ENCODE measurements around the gene SPATS2L.
"Not testable (repeated sequence)": the region's sequence is repeated elsewhere in the genome, so short reads cannot be mapped to it uniquely, and the experiment has no call there.

The SPATS2L gene

DNA sequence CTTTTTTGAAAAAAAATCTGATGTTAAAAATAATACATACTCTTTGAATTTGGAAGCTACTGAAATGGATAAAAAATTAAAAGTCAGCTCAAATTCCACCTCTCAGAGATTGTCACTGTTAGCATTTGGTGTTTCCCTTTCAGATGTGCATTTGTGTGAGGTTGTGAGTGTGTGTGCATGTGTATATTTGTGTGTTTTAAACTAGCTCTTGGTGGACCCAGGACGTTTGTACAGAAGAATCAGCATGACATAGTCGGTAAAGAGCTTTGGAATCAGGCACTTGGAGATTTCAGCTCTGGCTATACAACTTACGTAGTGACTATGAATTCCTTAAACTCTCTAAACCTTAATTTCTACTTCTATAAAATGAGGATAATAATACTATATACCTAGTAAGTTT is 14.5 kb downstream of the SPATS2L start:
- no peak for DNase-seq (ENCODE audit: low read depth)

DNA sequence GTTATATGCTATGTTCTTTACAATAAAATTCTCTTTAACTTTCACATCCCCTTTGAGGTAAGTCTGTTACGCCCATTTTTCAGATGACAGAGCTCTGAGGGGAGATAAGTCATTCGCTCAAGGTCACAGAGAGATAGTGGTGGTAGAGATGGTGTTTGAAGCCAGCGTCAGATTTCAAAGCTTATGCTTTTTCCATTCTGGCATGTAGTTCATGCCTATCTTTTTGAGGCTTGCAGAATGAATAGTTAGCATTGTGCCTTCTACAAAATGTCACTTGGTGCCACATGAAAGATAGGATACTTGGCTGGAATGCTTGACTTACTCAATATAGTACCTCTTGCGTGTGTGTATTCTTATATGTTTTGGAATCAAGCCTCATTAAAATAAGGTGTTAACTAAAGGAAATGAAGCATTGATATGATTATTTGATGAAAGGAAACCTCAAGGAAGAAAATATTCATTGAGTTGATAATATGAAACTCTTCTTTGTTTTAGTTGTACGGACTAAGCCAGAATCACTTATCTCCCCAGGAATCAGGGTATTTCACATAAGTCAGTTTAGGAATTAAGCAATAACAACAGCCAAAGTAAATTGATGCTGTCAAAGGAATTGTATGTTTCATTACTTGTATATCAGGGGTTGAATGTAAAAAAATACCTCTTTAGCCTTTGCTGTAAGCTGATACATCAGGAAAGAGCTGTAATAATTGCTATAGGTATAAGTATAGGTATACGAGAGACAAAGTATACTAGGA is 15.5 kb downstream of the SPATS2L start:
- no peak for DNase-seq (ENCODE audit: low read depth)

DNA sequence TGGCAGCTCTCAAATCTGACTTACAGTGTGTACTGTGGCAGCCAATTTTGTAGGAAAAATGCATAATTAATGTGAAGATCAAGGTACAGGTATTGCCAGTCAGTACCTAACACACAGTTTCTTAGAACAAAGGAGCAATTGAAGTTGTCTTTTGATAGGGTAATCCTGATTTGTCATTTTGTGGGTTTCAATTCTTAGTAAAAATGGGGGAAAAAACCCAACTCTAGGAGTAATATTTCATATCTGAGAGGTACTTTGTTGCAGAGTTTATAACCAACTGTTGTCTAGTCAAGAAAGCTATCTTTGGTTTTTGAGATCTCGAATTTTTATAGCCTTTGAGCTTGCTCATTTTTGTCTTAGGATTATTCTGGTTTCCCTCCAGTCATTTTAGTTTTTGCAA is 16.1 kb downstream of the SPATS2L start:
- DNase-seq (ENCODE audit: low read depth): no peak

DNA sequence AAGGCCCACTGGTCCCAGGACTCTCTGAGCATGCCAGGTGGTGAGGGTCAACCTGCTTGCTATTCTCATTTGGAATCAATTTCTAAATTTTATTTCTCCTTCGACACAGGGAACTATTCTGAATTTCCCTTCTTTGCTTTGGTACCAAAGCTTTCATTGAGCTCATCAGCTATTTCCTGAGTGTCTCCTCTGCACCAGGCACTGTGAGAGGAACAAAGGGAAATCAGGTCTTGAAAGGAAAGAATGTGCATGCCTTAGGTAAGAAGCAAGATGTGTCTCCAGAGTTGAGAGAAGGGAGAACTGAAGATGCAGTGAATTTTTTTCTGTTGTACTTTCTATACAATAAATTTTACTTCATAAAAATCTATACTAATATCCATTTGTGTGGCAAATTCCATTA is 17.9 kb downstream of the SPATS2L start:
- no peak for DNase-seq (ENCODE audit: low read depth)

DNA sequence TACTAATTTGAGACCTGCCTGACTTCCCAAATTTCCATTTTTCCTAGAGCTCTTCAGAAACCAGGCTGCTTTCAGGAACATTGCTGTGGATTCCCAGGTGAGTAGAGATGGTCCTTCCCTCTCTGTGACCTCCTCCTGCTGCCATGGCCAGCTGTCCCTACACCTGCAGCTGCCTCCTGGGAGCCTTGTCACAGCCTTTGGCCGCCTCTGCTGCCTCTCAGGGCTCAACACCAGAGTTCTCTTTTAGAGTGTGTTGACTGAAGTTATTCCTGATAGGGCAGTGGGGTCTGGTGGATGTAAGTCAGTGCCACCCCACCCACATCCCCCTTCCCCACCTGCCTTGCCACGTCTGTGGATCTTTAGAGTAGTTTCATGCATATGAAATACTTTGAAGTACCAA is 22.9 kb downstream of the SPATS2L start:
- DNase-seq (ENCODE audit: low read depth): no peak

DNA sequence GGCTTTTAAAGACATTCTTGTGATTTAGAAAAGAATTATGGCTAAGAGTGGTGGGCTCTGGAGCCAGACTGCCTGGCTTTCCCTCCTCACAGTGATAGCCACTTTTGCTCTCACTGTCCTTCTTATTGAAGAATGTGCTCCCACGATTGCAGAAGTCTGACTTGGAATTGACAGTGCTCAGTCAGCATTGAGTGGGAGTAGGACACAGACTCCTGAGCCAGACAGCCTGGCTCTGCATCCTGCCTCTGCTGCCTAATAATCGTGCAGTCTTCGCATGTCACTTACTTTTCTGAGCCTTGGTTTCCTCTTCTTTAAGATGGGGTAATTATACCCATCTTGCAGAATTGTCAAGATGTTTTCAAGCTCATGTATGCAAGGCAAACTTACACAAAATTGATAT is 23.3 kb downstream of the SPATS2L start:
- DNase-seq (ENCODE audit: low read depth): no peak

DNA sequence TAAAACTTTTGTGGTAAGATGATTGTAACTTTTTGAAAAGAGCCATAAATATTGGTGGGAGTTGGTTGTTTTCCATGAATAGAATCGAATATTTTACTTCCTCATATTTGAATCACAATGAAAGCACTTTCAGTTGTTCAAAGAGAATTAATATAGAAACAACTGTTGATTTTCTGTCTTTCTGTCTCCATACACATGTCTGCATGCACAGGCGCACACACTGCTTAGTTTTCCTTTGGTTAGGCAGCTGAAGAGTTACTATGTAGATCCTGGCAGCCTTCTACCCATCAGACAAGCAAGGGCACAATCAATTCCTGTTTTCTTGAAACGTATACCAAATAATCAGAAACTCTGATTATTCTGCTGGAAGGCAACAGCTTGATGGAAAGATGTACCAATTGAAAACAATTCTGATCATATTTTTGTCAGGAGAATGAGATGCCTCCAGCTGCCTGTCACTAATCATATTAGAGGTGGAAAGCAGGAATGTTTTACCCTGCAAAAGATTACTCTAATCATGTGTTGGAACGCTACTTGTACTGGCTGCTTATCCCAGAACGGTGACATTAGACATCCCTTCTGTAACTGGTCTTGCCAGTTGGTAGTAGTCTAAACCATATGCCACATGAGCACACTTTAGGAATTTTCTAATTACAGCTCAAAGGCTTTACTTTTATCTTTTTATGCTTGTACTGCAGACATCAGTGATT is 24.0 kb downstream of the SPATS2L start:
- DNase-seq (ENCODE audit: low read depth): no peak

DNA sequence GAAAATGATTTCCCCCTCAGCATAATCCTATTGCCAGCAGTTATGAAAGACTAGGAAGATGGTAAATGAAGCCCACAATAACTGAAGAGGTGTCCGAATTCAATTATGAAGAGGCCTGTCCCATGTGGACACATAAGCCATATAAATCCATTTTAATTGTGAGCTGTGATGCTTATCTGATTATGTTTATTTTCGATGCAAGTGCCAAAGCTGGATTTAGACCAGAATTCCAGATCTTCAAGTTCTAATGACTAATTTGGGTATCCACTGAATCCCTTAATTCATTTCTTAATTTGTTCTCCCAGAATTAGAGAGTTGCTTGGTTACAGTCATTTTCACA is 24.5 kb downstream of the SPATS2L start:
- no peak for DNase-seq (ENCODE audit: low read depth)

DNA sequence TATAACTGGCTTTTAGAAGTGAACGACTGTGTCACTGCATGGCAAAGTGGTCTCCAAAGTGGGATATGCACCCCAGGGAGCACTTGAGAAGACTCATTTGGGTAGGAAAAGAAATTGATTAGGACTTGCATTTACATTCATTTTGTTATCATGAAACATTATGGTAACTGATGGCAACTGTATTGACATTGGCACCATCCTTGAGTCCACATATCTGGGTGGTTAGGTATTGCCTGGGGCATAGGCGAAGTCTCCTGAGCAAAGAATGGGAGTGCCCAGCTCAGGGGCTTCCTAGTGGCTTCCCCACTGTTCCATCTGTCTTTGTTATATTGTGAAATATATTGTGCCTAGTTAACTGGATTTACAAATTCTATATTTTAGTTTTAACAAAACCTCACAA is 29.2 kb downstream of the SPATS2L start:
- no peak for DNase-seq (ENCODE audit: low read depth)

DNA sequence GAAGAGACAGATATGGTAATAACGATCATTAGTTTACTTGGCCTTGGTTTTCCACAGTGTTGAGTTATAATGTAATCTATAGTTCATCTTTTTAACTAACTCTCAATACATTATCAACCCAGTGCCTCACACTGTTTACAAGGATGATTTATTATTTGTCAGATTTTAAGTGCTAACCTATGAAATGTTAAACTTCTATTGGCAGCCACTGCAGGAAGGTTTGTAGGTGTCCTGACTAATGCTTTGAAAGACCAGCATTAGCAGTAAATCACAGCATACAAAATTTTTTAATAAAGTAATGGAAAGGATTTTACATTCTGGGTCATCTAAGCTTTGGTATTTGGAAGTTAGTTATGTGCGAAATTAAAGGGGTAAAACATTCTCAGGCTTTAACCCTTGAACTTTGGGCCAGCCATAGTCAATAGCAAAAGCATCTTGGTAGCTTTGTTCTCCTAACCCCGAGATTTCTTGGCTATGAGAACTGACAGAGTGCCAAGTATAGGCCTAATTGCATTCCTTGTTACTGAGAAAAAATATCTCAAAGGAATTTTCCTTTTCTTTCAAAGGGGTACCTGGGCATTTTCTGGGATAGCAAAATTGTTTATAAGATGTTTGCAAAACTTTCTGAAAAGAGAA is 30.6 kb downstream of the SPATS2L start:
- DNase-seq (ENCODE audit: low read depth): no peak

DNA sequence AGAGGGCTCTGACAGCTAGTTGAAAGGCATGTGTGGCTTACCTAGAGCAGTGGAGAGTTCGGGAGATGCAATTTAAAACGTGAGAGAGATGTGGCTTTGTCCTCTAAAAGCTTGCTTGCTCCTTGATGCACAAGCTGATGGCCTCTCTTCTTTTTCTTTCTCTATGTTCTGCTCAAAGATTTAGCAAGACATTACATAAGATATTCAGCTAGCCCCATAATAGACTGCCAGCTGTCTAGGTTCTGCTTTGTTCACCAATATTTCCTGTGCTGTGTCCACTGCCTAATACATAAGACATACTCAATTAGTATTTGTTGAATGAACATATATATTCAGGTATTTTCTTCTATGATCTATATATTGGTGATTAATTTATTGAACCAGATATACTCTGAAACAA is 31.1 kb downstream of the SPATS2L start:
- no peak for DNase-seq (ENCODE audit: low read depth)

DNA sequence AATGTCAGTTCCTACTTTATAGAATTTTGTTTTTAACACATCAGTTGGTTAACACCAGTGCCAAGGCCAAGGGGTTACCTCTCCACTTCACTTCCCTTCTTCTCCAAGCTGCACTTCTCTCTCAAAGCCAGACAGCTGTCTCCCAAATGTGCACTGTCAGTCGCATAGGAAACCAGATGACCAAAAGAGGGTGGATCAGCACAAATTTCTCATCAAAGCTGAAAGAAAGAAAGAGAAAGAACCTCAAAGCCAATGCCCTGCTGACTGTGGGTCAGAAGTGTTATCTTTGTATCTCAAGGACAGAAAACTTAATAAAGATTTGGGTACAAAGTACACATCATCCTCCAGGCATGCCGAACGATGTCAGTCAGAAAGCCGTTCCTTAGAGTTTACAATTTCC is 32.2 kb downstream of the SPATS2L start:
- no peak for DNase-seq (ENCODE audit: low read depth)

DNA sequence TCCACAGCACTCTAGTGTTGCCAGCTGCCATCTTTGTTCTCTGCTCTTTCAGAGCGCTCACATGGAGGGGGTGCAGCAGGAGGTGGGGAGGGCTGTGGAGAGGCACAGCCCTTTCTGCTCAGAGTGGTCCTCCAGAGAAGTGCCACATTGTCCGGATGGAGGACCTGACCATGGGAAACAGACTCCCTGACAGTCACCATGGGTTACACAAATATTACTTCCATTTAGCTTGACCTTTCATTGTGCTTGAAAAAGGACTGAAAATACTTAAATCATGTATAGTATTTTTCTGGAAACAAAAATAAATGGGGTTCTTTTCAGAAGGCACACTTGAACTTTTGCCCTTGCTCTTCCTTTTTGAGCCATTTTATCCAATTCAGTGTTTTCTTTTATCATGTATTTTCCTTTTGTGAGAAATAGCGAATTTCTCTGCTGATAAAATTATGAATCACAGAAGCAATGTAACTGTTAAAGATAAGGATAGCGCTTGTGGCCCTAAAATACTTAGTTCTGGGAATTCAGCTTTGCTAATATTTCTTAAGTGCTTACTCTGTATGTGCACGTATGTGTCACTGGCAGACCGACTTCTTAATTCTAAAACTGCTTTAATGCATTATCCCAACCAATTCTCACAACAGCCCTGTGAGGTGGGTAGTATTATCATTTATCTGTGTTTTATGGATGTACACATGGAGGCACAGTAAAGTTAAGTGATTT is 34.2 kb downstream of the SPATS2L start:
- DNase-seq (ENCODE audit: low read depth): no peak

DNA sequence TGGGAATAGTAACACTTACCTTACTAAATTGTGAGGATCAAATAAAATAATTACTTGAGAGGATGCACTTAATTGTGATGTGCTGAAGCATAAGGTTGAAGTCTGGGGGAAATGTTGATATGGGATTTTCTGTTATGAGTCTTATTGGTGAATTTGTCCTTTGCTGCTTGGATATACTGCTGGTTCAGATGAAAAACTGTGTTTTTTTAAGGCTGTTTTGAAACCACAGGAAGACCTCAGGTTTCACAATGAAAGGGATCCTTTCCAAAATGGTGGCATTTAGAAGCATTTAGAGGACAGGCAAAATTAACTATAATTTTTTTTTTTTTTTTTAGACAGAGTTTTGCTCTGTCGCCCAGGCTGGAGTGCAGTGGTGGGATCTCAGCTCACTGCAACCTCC is 34.9 kb downstream of the SPATS2L start:
- no peak for DNase-seq (ENCODE audit: low read depth)

DNA sequence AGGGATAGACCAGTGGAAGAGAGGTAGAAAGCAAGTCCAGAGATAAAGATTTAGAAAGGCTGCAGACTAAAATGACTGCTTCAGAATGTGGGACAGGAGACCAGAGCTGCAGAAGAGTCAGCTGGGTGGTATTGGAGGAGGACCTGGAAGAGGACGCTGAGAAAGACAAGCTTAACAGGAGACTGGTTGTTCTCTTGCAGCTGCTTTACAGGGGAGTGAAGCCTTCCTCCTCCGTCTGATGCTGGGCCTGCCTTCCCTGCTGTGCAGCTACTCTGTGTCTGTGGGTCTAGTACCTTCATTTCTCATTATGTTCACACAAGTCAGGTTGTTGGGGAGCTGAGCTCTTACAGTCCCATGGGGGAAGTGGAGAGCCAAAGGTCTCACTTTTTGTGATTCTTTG is 35.7 kb downstream of the SPATS2L start:
- DNase-seq (ENCODE audit: low read depth): no peak

DNA sequence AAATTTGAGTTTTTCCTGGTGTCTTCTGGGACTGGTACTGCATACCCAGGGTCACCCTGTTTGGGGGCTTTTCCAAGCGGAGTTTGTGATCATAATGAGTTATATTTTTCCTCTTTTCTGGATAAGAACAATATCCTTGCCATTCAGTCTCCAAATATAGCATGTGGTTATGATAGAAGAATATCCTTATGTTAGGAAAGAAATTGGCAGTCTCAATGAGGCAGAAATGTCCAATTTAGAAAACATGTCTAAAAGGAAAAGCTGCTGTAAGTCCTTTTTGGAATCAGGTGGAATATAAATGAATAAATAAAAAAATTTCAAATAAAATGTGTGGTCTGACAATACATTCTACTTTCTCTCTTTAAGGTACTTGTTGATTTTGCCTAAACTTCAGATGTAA is 36.2 kb downstream of the SPATS2L start:
- no peak for DNase-seq (ENCODE audit: low read depth)

DNA sequence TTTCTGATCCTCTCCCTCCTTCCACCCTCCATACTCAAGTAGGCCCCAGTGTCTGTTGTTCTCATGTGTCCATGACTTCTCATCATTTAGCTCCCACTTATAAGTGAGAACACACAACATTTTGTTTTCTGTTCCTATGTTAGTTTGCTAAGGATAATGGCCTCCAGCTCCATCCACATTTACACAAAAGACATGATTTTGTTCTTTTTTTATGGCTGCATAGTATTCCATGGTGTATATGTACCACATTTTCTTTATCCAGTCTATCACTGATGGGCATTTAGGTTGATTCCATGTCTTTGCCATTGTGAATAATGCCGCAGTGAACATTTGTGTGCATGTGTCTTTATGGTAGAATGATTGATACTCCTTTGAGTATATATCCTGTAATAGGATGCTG is 37.7 kb downstream of the SPATS2L start:
- DNase-seq (ENCODE audit: low read depth): not testable (repeated sequence)

DNA sequence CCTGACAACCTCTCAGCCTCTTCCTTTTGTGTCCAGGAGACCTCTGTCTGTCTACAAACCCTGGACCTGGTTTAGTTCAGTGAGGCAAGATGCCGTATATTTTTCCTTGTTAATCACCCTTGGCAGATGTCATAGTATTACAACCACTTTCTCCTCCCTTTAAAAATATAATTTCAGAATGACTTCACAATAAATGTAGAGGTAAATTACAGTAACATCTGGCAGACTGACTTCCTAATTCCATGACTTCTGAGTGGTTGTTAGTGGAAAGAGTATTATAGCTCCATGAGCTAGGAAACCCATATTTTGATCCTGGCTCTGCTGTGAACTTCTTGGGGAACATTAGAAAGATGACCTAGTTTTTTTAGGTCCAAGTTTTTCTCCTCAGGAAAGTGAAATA is 39.5 kb downstream of the SPATS2L start:
- no peak for DNase-seq (ENCODE audit: low read depth)

DNA sequence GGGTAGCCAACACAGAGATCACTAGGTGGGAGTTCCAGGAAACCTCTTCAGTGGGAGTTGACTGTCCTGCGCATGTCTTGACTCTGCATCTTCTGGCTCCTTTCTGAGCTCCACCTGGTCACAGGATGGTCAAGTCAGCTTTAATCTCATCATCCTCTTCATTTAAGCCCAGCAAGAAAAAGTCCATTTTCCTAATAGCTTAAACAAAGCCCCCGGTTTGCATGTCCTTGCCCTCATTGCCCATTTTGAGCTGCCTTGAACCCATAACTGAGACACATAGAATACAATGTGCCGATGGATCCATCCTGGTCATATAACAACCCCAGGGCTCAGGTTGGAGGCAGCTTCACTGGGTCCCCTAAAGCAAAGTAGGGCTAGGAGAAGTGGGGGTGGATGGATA is 40.8 kb downstream of the SPATS2L start:
- no peak for DNase-seq (ENCODE audit: low read depth)

DNA sequence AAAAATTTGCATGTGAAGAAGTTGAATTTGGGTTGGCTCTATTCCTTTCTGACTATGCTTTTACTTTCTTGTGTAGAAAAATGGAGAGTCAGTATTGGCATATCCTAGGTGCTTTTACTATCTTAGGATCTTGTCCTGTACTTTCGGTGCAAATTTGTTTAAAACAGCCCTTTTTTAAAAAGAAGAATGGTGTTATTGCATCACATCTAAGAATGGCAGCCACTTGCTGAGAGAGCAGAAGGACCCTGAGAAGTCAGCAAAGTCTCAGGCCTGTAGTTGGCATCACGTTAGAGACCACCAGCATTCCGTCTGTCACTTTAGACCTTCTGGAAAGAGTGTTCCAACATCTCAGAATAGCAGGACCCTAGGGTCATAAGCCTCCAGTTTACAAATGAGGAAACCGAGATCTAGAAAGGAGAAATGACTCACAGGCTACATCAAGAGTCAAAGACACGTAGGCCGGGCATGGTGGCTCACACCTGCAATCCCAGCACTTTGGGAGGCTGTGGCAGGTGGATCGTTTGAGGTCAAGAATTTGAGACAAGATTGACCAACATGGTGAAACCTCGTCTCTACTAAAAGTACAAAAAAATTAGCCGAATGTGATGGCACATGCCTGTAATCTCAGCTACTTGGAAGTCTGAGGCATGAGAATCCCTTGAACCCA is 42.5 kb downstream of the SPATS2L start:
- DNase-seq (ENCODE audit: low read depth): no peak

DNA sequence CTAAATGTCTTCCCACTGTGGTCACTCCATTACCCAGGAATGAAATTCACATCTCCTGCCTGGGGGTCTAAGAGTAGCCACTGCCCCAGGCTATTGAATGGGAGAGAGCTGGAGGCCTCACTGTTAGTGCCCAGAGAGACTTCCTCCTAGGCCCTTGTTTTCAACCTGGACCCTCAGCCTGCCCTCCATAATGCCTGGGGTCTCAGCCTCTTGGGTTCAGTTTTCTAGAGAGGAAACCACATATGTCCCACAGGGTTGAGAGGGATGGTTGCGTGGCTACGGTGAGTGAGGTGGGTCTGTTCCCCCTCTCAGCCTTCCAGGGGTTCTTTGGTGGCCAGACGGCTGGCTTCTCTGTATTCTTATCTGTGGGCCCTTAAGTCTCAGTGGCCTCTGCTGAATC is 43.4 kb downstream of the SPATS2L start:
- no peak for DNase-seq (ENCODE audit: low read depth)

DNA sequence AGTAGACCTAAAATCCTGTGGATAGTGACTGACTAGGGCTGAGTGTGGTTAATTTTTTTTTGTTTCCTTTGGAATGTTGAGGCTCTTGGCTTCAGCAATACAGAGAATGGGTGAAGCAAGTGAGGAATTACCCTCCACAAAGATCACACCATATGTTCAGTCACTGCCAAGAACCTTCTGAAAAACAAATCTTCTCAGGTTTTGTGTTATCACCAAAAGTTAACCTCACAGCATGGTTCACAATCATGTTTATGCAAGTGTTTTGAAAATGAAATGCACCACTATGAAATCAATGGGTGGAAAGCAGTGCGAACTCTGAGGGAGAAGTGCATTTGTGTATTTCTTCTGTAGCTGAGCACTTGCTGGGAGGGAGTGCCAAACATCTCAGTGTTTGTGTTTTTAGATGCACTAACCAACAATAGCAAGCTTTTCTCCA is 44.4 kb downstream of the SPATS2L start:
- DNase-seq (ENCODE audit: low read depth): no peak
